ENCODE data around the gene ZNF3. TPM values are rescaled to one million over a fixed set of nuclear protein-coding genes. Genes with fewer than 3 reads are reported as not detected.

ZNF3 gene
- total and polyA plus RNA-seq, 9 of the 15 experiments (the other 6 are each of a cell fraction or from before 2014, with no cell fraction given), result 30.0 to 64.9 (median 51.5) TPM

- TF ChIP-seq ZNF121 (CRISPR knock-in tag; conservative IDR thresholded peaks at IDR 0.05) (peak; percentile 81), PKNOX1 (IDR thresholded peaks at IDR 0.05) (no peak), ZNF12 (CRISPR knock-in tag; IDR thresholded peaks at IDR 0.05) (no peak), KLF10 (CRISPR knock-in tag; IDR thresholded peaks at IDR 0.05) (no peak), NFE2 (IDR thresholded peaks at IDR 0.05; ENCODE audit: low read depth) (no peak), TEAD2 (tag; IDR thresholded peaks at IDR 0.05) (no peak), BRD9 (IDR thresholded peaks at IDR 0.05; ENCODE audit: low read depth, partially characterized antibody) (peak; percentile 93), ELF4 (CRISPR knock-in tag; IDR thresholded peaks at IDR 0.05) (0 out of 2 replicates have a peak, but pooled peaks have one; percentile 21), NCOA1 (IDR thresholded peaks at IDR 0.05; ENCODE audit: low read depth) (peak; percentile 34; the same call in 1 of the 2 replicates), CREM (IDR thresholded peaks at IDR 0.05; ENCODE audit: low read depth) (no peak), GTF2E2 (tag; IDR thresholded peaks at IDR 0.05) (no peak), PTTG1 (tag; IDR thresholded peaks at IDR 0.05; ENCODE audit: low read depth) (no peak), ZBTB5 (IDR thresholded peaks at IDR 0.05) (peak; percentile 65), STAG1 (CRISPR knock-in tag; IDR thresholded peaks at IDR 0.05; ENCODE audit: borderline replicate concordance) (peak; percentile 68; the same call in 1 of the 2 replicates), STAT6 (CRISPR knock-in tag; IDR thresholded peaks at IDR 0.05) (peak; percentile 80; the same call in 1 of the 2 replicates), GABPB1 (CRISPR knock-in tag; IDR thresholded peaks at IDR 0.05) (peak; percentile 34; the same call in 1 of the 2 replicates), ZC3H8 (IDR thresholded peaks at IDR 0.05) (no peak), CCAR2 (IDR thresholded peaks at IDR 0.05; ENCODE audit: low read depth, low read length) (no peak), TSC22D4 (tag; IDR thresholded peaks at IDR 0.05) (no peak), TFAM (CRISPR knock-in tag; conservative IDR thresholded peaks at IDR 0.05) (no peak), FOXA3 (CRISPR knock-in tag; conservative IDR thresholded peaks at IDR 0.05 in 1 of 2, IDR thresholded peaks at IDR 0.05 in 1 of 2) (no peak), GTF2F1 (IDR thresholded peaks at IDR 0.05; ENCODE audit: low read depth, low read length) (no peak), RB1 (IDR thresholded peaks at IDR 0.05; ENCODE audit: low read depth) (0 out of 2 replicates have a peak, but pooled peaks have one; percentile 35)
Measured at GRCh38 chr7:100130608-100131453, 49.3 kb upstream of the ZNF3 start (continued).
